ENCODE data around the gene SLC22A1. TPM values are rescaled to one million over a fixed set of nuclear protein-coding genes. Genes with fewer than 3 reads are reported as not detected.
"Not testable (repeated sequence)": the region's sequence is repeated elsewhere in the genome, so short reads cannot be mapped to it uniquely, and the experiment has no call there.

Gene SLC22A1
- total RNA-seq, 1 experiment from 2014 or later, result 1.2 TPM

GRCh38 chr6:160133441-160134336, 12.1 kb downstream of the SLC22A1 start:
- TF ChIP-seq ZNF263 (CRISPR knock-in tag; IDR thresholded peaks at IDR 0.05; ENCODE audit: low read depth) (no peak), TEAD1 (CRISPR knock-in tag; IDR thresholded peaks at IDR 0.05) (no peak), GRHL2 (CRISPR knock-in tag; IDR thresholded peaks at IDR 0.05; ENCODE audit: insufficient replicate concordance, severe bottlenecking) (no peak), CREM (CRISPR knock-in tag; IDR thresholded peaks at IDR 0.05) (no peak), PREB (CRISPR knock-in tag; IDR thresholded peaks at IDR 0.05; ENCODE audit: borderline replicate concordance) (no peak), ZNF671 (CRISPR knock-in tag; IDR thresholded peaks at IDR 0.05) (no peak), HMGA2 (CRISPR knock-in tag; IDR thresholded peaks at IDR 0.05) (no peak), ZBTB21 (CRISPR knock-in tag; IDR thresholded peaks at IDR 0.05; ENCODE audit: borderline replicate concordance) (no peak), ZNF396 (CRISPR knock-in tag; IDR thresholded peaks at IDR 0.05; ENCODE audit: borderline replicate concordance) (no peak), ATF2 (CRISPR knock-in tag; IDR thresholded peaks at IDR 0.05; ENCODE audit: borderline replicate concordance, low read depth) (no peak), ZNF317 (CRISPR knock-in tag; IDR thresholded peaks at IDR 0.05; ENCODE audit: borderline replicate concordance, low read depth) (no peak), ELF4 (CRISPR knock-in tag; IDR thresholded peaks at IDR 0.05; ENCODE audit: low read depth) (no peak), ERG (CRISPR knock-in tag; IDR thresholded peaks at IDR 0.05) (no peak), ZBTB43 (CRISPR knock-in tag; IDR thresholded peaks at IDR 0.05) (no peak), MXD4 (CRISPR knock-in tag; IDR thresholded peaks at IDR 0.05; ENCODE audit: borderline replicate concordance) (no peak), FOXP4 (CRISPR knock-in tag; IDR thresholded peaks at IDR 0.05) (no peak), NFYB (CRISPR knock-in tag; conservative IDR thresholded peaks at IDR 0.05; ENCODE audit: low read depth) (no peak), TEAD4 (CRISPR knock-in tag; IDR thresholded peaks at IDR 0.05) (no peak)
- ATAC-seq, result peak; percentile 9
- CTCF ChIA-PET, result interaction anchor here (1.1 to 1.8 kb wide), 3 partner anchors 164 to 333 kb away, joined by 3 to 6 read pairs (median 3); no protein-coding TSS in a partner anchor
- H3K4me1 Mint-ChIP-seq, result peaks cover 40% of the 10 kb centered on the region
- H3K36me3 Mint-ChIP-seq, result no peaks in the 10 kb centered on the region
- H3K27ac Mint-ChIP-seq, result no peak overlapping the region
- no peaks in the 10 kb centered on the region for H3K9me3 Mint-ChIP-seq
- no peak for DNase-seq (ENCODE audit: low spot score)
- H3K4me3 Mint-ChIP-seq, result no peak overlapping the region
- POLR2A ChIA-PET, result interaction anchor here (0.6 kb wide), 2 partner anchors 70 to 245 kb away, joined by 3 read pairs; no protein-coding TSS in a partner anchor
- peaks cover 49% of the 10 kb centered on the region for H3K27me3 Mint-ChIP-seq (ENCODE audit: low read depth)

- H3K27me3 Mint-ChIP-seq (ENCODE audit: low read depth), result peaks cover 45% of the 10 kb centered on the region
- H3K4me1 Mint-ChIP-seq, result peaks cover 45% of the 10 kb centered on the region
- ATAC-seq; DNase-seq (ENCODE audit: low spot score); H3K27ac Mint-ChIP-seq; H3K9me3 Mint-ChIP-seq; H3K4me3 Mint-ChIP-seq; H3K36me3 Mint-ChIP-seq: not testable (repeated sequence)
- ChIA-PET POLR2A (interaction anchor here (0.6 kb wide), 2 partner anchors 69 to 244 kb away, joined by 3 read pairs; no protein-coding TSS in a partner anchor), CTCF (interaction anchor here (1.1 to 1.8 kb wide), 3 partner anchors 163 to 333 kb away, joined by 3 to 6 read pairs (median 3); no protein-coding TSS in a partner anchor)
Measured at GRCh38 chr6:160134337-160134751, 12.7 kb downstream of the SLC22A1 start.
